T1000 (cell line): Measurements from ENCODE around the gene COTL1.
"Not testable (repeated sequence)": the region's sequence is repeated elsewhere in the genome, so short reads cannot be mapped to it uniquely, and the experiment has no call there.

ENCODE experiments used
- DNase-seq: peaks from one replicate; lab custom pipeline; 2025; ENCODE audit warnings: mixed read lengths; lab: John Stamatoyannopoulos, UW

COTL1 gene

DNA sequence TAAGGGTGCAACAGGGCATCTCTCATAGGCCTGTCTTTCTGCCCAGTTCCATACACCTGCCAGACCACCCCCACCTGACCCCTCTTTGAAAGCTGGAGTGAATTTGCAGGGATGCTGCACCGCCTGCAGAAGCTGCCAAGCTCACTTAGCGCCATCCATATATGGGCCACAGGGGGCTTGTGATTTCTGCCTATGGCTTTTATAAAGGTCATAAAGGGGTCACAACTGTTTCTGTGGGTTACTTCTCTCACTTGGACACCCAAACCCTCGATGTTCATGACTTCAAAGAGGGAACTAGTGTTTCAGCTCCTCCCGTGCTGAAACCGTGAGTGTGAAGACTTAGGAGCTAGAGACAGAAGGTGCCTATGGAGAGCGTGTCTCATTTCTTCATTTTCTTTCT, 89.6 kb downstream of the COTL1 start:
- no peak for DNase-seq

DNA sequence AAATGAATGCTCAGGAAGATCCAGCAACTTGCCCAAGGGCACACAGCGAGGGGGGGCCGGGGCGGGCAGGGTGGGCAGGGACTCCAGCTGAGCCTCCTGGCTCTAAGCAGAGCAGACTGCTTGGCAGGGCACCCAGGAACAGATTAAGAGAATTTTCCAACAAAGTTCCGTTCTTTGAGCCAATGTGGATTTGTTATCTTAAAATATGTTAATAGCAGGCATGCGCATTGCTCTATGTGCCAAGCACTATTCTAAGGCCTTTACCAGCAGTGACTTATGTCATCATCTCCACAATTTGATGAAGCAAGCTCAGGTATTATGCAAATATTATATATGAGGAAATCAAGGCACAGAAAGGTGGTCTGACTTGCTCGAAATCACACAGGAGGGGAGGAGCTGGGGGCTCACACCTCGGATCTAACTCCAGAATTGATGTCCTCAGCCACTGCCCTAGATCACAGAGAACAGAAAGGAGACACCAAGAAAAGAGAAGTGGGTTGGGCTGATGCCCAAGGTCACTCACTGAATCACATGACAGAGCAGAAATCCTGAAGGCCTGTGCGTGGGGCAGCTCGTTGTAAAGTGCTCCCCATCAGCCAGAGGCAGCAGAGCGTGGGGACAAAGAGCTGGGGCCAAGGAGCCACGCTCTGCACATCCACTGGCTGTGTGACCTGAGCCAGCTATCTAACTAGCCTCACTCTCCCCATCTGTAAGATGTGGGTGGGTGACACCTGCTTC, 90.2 kb downstream of the COTL1 start:
- DNase-seq: no peak

DNA sequence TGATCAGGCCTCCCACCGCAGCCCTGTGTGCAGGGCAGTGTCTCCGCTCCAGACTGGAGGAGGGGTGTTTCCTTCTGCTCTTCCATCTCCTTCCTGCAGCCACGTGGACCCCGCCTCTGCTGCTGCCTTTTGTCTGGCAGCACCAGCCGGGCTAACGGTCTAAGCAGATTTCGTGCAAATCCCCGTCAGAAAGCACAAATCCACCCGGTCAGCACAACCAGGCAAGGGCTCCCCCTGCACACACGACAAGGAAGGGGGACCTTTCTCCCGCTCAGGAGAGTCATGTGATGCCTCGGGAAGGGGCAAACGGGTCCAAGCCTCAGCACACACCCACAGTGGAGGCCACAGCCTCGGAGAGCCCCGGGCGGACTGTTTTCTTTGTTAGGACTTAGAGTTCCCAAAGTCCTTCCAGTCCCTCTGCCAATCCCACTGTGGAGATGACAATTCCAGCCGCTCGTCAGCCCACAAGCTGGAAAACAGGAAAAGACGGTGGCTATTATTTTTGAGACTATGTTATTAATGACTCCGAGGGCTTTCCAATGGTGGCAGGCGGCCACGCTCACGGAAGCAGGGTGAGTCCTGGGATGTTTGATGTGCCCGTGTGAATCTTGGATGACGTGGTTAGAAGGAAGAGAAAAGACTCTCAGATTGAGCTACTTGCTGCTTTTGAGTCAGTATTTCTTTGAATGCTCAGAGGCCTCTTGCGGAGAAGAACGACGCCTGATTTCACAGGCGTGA, 90.9 kb downstream of the COTL1 start:
- DNase-seq: no peak

DNA sequence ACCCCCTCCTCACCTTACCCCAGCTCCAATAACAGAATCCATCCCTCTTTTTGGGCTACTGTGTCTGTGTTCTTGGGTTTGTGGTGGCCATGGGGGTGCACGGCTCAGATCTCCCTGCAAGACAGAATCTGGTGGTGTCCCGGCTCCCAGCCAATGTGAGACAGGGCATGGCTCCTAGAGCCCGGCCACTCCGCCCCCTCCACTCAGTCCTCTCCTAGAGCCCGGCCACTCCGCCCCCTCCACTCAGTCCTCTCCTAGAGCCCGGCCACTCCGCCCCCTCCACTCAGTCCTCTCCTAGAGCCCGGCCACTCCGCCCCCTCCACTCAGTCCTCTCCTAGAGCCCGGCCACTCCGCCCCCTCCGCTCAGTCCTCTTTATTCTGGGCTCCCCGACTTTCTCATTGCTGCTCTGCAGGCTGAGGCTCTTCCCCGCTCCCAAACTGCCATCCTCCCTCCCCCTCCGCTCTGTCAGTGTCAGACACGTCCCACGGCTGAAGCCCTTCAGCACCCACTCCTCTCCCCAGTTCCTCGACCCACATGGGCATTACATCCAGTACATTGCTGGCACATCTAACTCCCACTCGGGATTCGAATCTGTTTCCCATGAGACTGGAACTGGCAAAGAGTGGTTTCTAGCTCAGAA, 92.8 kb downstream of the COTL1 start:
- DNase-seq: not testable (repeated sequence)

DNA sequence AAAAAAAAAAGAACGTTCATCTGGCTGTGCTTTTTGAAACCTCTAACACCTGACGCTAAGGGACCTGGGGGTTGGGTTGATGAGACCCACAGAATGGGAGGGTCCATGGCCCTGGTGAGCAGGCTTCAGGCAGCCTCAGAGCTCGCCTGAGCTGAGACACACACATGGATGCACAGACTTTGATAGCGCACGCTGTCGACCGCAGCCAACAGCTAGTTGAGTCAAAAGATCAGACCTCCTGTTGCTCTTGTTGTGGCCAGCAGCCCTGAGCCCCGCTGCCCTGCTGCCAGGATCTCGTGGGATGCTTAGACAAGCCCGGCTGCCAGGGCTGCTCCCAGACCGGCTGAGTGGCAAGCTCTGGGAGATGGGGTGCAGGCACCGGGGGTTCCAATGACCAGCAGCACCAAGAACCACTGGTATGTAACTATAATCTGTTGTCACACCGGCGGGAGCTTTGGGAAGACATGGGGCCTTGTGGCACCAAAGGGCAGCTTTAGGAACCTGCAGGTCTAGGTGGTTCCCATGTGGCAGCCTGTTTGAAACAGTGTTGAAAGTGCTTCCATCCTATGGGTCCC, 93.4 kb downstream of the COTL1 start:
- no peak for DNase-seq

DNA sequence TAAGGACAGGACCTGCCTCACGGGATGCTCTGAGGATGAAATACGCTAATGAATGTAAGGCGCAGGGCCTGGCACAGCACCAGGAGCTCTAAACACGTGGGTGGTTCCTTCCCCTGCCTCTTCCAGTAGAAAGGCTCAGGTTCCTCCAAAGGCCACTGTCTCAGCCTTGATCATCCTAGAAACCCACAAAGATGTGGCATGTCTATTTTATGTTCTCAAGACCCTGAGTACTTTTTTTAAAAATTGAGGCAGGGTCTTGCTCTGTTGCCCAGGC, 96.4 kb downstream of the COTL1 start:
- no peak for DNase-seq

DNA sequence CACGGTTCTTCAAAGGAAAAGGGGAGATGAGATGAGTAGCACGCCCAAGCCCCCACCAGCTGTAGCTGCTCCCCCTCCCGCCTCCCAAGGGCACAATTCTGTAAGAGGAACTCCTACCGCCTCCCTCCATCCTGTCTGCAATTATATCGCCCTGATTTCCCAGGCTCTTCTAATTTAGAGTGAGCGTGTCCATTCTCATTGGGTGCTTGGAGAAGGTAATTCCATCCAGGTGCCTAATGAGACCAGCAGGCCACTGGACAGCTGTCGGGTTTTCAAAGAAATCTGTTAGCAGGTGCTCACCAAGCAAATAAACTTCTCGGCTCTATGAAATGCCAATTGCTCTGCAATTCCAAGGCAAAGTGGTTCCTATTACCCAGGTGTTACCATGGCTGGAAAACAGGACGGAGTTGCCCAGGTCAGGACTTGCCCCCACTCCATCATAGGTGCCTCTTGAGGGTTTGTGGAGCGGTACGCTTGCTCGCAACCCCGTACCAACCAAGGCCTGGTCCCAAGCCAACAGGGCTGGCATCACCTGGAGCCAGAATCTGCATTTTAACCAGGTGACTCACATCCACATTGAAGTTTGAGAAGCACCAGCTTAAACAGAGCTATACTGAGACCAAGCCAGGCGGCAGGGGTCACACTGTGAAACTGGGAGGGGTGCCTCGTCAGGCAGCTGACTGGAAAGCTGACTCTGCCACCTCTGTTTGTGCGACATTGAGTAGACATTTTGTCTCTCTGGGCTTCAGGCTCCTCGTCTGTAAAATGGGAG, 97.0 kb downstream of the COTL1 start:
- no peak for DNase-seq

DNA sequence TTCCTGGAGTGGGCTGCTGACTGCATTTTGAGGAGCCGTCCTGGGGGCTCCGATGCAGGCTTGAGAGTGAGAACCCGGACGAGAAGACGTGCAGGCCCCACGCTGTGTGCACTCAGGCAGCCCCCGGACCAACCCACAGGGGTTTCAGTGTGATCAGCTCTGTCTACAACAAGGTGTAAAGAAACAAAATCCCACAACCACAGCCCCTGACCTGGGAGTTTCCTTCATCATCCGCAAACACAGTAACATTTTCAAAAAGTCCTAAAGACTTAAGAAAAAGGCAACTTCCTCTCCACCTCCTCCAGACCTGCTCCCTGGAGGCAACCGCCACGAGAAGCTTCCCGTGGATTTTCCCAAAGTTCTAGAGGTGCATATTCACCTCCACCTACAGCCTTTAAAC, 98.0 kb downstream of the COTL1 start:
- DNase-seq: no peak

DNA sequence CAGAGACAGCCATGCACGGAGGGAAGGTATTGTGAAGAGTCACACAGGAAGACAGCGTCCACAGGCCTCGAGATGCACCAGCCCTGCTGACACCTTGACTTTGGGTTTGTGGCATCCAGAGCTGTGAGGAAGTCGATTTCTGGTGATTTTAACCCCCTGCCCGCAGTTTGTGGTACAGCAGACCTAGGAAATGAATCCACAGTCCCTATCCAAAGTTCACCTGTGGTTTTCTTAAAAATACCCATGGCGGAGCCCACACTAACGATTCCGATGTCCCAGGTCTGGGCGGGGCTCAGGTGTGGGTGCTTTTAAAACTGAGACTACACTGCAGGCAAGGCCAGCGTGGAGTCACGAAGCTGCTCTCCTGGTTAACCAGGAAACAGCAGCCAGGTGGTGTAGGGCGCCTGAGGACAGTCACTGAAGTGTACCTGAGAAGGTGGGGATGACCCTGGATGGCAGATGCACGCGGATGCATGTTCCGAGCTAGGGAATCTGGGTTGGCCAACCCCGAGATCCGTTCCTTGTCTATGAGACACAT, 99.0 kb downstream of the COTL1 start:
- DNase-seq: no peak

DNA sequence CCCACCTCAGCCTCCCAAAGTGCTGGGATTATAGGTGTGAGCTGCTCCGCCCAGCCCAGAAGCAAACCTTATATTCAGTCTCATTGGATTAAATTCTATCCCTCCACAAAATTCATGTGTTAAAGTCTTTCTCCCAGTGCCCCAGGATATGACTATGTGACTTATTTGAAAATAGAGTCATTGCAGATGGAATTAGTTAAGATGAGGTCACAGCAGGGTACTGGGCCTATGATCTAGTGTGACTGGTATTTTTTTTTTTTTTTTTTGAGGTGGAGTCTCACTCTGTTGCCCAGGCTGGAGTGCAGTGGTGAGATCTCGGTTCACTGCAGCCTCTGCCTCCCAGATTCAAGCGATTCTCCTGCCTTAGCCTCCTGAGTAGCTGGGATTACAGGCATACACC, 99.7 kb downstream of the COTL1 start:
- DNase-seq: not testable (repeated sequence)

DNA sequence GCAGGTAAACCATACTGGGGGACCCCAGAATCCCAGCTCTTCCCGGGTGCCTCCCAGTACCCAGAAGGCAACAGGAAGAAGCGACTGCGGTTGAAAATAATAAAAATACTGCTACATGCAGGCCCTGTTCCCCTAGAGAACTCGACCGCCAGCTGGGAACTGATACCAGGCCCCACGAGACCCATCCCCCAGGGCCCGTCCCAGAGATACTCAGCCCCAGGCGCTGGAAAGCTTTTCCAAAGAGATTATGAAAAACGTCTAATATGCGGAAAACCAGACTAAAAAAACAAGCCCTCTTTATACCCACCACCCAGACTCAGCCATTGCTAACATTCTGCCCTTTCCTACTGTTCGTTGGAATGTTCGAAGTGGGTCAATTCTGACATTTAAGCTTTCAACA, 100.5 kb downstream of the COTL1 start:
- no peak for DNase-seq
